Testis (tissue), 3 donors: ENCODE data around the gene RNF166. TPM values are rescaled to one million over a fixed set of nuclear protein-coding genes. Genes with fewer than 3 reads are reported as not detected.

Experiments
- DNase-seq: peaks from one replicate; pipeline ENCODE4 v3.0.0-alpha.2; 2019
- H3K27ac ChIP-seq, 2 donors: fragments of 200-600 bp; sonication (generic); one replicate each; pipeline ENCODE4 v1.5.1; 2019
- H3K27me3 ChIP-seq: fragments of 200-600 bp; sonication (generic); one replicate; pipeline ENCODE4 v1.5.1; 2019
- H3K36me3 ChIP-seq: fragments of 200-600 bp; sonication (generic); one replicate; pipeline ENCODE4 v1.5.1; 2017; ENCODE audit warnings: low read depth; ENCODE audit errors: missing control alignments
- H3K4me1 ChIP-seq: fragments of 200-600 bp; sonication (generic); one replicate; pipeline ENCODE4 v1.5.1; 2019
- H3K4me3 ChIP-seq, 2 donors: fragments of 200-600 bp; sonication (generic); one replicate each; pipeline ENCODE4 v1.5.1; 2017 to 2019
- H3K9me3 ChIP-seq: fragments of 200-600 bp; sonication (generic); one replicate; pipeline ENCODE4 v1.5.1; 2017
- POLR2A ChIP-seq: fragments of 450-650 bp; IDR thresholded peaks from one replicate; pipeline ENCODE4 v1.6.1; 2017; ENCODE audit warnings: antibody characterized with exemption, mild to moderate bottlenecking, moderate library complexity
- WGBS, 2 donors: methylation state at CpG; one replicate each; pipeline ENCODE4 v1.1.5; 2018; 5-methylcytosine and 5-hydroxymethylcytosine counted together
- intact Hi-C: fragments of 100-400 bp; cut with DNase I; formaldehyde crosslinking; loops from one replicate; pipeline ENCODE4 v1.15.1; 2023; ENCODE audit warnings: low total_unique reads
- polyA plus RNA-seq: library from polyadenylated mRNA; stranded (reverse); fragments of 350-450 nt; fragmentation: Illumina TruSeq; extraction: RNeasy Lipid Tissue Mini Kit (QIAGEN cat#74804); gene quantifications from one replicate; pipeline ENCODE4 v1.2.3, GENCODE V29; 2014; ENCODE audit warnings: low read depth, low replicate concordance; ENCODE audit not compliant: insufficient read depth
- total RNA-seq, 2 donors: library from RNA; depleted of rRNA; stranded (reverse); fragments of >200 nt; gene quantifications; one replicate each; pipeline ENCODE4 v1.2.3, GENCODE V29; 2016
- TF ChIP-seq, protein P1 (sequence below), 3 experiments: fragments of 450-650 bp in 2 of 3; fragments of 200-600 bp in 1 of 3; sonication (generic) in 1 of 3; IDR thresholded peaks; one replicate each; pipeline ENCODE4 v1.5.1; 2016 to 2019; ENCODE audit warnings: antibody characterized with exemption in 3 of 3, mild to moderate bottlenecking in 2 of 3, moderate library complexity in 1 of 3

The RNF166 gene
- total and polyA plus RNA-seq, 3 donors from 2014 or later, result 18.3 to 41.3 (median 37.4) TPM

- TF ChIP-seq, protein P1, sequence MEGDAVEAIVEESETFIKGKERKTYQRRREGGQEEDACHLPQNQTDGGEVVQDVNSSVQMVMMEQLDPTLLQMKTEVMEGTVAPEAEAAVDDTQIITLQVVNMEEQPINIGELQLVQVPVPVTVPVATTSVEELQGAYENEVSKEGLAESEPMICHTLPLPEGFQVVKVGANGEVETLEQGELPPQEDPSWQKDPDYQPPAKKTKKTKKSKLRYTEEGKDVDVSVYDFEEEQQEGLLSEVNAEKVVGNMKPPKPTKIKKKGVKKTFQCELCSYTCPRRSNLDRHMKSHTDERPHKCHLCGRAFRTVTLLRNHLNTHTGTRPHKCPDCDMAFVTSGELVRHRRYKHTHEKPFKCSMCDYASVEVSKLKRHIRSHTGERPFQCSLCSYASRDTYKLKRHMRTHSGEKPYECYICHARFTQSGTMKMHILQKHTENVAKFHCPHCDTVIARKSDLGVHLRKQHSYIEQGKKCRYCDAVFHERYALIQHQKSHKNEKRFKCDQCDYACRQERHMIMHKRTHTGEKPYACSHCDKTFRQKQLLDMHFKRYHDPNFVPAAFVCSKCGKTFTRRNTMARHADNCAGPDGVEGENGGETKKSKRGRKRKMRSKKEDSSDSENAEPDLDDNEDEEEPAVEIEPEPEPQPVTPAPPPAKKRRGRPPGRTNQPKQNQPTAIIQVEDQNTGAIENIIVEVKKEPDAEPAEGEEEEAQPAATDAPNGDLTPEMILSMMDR (IDR thresholded peaks at IDR 0.05), result no peak
- TF ChIP-seq POLR2A, result no peak
- Histone ChIP-seq H3K4me1 (no peaks in the 10 kb centered on the region), H3K36me3 (no peaks in the 10 kb centered on the region), H3K27ac (no peak overlapping the region), H3K27me3 (no peaks in the 10 kb centered on the region), H3K4me3 (no peak overlapping the region), H3K9me3 (no peaks in the 10 kb centered on the region)
- DNase-seq, result no peak
- intact Hi-C loops, result no loop called here
- 83 to 91% methylated on average over 33 to 57 of the region's 57 CpGs for WGBS, 2 donors
These were observed 9.3 kb upstream of the RNF166 start for GRCh38 chr16:88715312-88716190.

DNA sequence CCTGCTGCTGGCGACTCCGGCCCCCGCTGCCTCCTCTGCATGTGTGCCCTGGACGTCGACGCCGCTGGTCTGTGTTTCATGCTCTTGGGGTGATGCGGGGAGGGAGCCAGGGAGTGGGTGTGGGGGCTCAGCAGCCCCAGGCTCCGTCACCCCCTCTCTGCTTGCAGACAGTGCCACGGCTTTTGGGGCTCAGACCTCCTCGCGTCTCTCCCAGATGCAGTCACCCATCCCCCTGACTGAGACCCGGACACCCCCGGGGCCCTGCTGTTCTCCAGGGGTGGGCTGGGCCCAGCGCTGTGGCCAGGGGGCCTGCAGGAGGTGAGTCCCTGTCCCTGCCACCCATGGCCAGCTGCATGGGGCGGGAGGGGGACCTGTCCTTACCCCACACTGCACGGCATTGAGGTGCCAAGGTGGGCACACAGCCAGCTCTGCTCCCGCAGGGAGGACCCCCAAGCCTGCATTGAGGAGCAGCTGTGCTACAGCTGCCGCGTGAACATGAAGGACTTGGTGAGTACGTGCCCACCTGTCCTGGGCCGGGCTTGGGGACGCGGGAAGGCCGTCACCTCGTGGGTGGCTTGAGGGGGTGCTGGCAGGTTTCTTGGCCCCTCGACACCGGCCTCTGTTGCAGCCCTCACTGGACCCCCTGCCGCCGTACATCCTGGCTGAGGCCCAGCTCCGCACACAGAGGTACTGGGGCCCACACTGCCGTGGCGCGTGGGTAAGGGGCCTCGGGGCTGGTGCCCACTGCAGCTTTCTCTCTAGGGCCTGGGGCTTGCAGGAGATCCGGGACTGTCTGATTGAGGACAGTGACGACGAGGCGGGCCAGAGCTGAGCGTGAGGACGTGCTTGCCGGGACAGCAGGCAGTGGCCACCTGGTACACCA is 8.5 kb upstream of the RNF166 start:
- Histone ChIP-seq H3K9me3 (no peaks in the 10 kb centered on the region), H3K27me3 (no peaks in the 10 kb centered on the region), H3K27ac (no peak overlapping the region), H3K4me1 (no peaks in the 10 kb centered on the region), H3K36me3 (no peaks in the 10 kb centered on the region), H3K4me3 (no peak overlapping the region)
- TF ChIP-seq POLR2A, result no peak
- TF ChIP-seq, protein P1 (IDR thresholded peaks at IDR 0.05), result no peak
- intact Hi-C loops, result no loop called here
- no peak for DNase-seq
- 83 to 90% methylated on average over 10 to 42 of the region's 42 CpGs for WGBS, 2 donors

- Histone ChIP-seq H3K27ac (no peak overlapping the region), H3K4me1 (no peaks in the 10 kb centered on the region), H3K9me3 (no peaks in the 10 kb centered on the region), H3K4me3 (no peak overlapping the region), H3K36me3 (no peaks in the 10 kb centered on the region), H3K27me3 (no peaks in the 10 kb centered on the region)
- WGBS, 2 donors, result 90 to 93% methylated on average over 14 to 30 of the region's 30 CpGs
- intact Hi-C loops, result no loop called here
- no peak for TF ChIP-seq POLR2A
- TF ChIP-seq, protein P1 (IDR thresholded peaks at IDR 0.05), result no peak
- DNase-seq, result no peak
These were observed 7.6 kb upstream of the RNF166 start for GRCh38 chr16:88713568-88714419.

GRCh38 chr16:88713054-88713453 is 6.8 kb upstream of the RNF166 start:
- H3K9me3 ChIP-seq, result no peaks in the 10 kb centered on the region
- no peaks in the 10 kb centered on the region for H3K4me1 ChIP-seq
- no peaks in the 10 kb centered on the region for H3K36me3 ChIP-seq
- intact Hi-C loops, result no loop called here
- 66% methylated on average over 6 of the region's 15 CpGs; no CpG with 5 or more reads in 1 of the 2 donors for WGBS, 2 donors
- DNase-seq, result no peak
- no peak overlapping the region for H3K4me3 ChIP-seq
- TF ChIP-seq POLR2A, result no peak
- TF ChIP-seq, protein P1 (IDR thresholded peaks at IDR 0.05), result no peak
- H3K27ac ChIP-seq, result no peak overlapping the region
- no peaks in the 10 kb centered on the region for H3K27me3 ChIP-seq
